ENCODE results near the gene GJA10.

GJA10 gene

GRCh38 chr6:89866024-89866678 lies 28.1 kb upstream of the GJA10 start:
- Histone ChIP-seq H3K4me3 (ENCODE audit: low read depth in 1 of 2, low read length in 2 of 2) (no peak overlapping the region), H3K79me2 (ENCODE audit: insufficient read depth, low read length) (0 out of 2 replicates have a peak, but pooled peaks cover 3% of the 10 kb centered on the region), H3K36me3 (ENCODE audit: insufficient read depth, low read length) (peaks cover 90% of the 10 kb centered on the region), H3K4me2 (ENCODE audit: insufficient read depth, low read length) (no peak overlapping the region), H3K9ac (ENCODE audit: low read depth, low read length) (no peak overlapping the region), H4K20me1 (ENCODE audit: insufficient read depth, low read length) (peaks cover 2% of the 10 kb centered on the region; the same call in 1 of the 2 replicates), H3K27me3 (ENCODE audit: insufficient read depth, low read length, poor library complexity) (no peaks in the 10 kb centered on the region), H3K27ac (ENCODE audit: low read length) (no peak overlapping the region), H2AFZ (ENCODE audit: low read depth, low read length) (no peak overlapping the region), H3K9me3 (ENCODE audit: insufficient read depth, low read length, severe bottlenecking) (no peaks in the 10 kb centered on the region), H3K4me1 (ENCODE audit: insufficient read depth, low read length) (no peaks in the 10 kb centered on the region)
- ATAC-seq (ENCODE audit: insufficient read depth, low read depth): no peak
- TF ChIP-seq CTCF (IDR thresholded peaks at IDR 0.05; ENCODE audit: borderline replicate concordance, extremely low read depth, low read length, poor library complexity, severe bottlenecking) (no peak), EZH2 (IDR thresholded peaks at IDR 0.05; ENCODE audit: borderline replicate concordance, low read depth, low read length, severe bottlenecking) (no peak)
- DNase-seq: no peak

GRCh38 chr6:89873721-89874120 lies 20.5 kb upstream of the GJA10 start:
- H3K9ac ChIP-seq (ENCODE audit: low read depth, low read length): no peak overlapping the region
- no peaks in the 10 kb centered on the region for H3K27me3 ChIP-seq (ENCODE audit: insufficient read depth, low read length, poor library complexity)
- H3K4me2 ChIP-seq (ENCODE audit: insufficient read depth, low read length): no peak overlapping the region
- no peak overlapping the region for H2AFZ ChIP-seq (ENCODE audit: low read depth, low read length)
- no peaks in the 10 kb centered on the region for H3K4me1 ChIP-seq (ENCODE audit: insufficient read depth, low read length)
- H3K4me3 ChIP-seq (ENCODE audit: low read depth in 1 of 2, low read length in 2 of 2): no peak overlapping the region
- H3K36me3 ChIP-seq (ENCODE audit: insufficient read depth, low read length): peaks cover 43% of the 10 kb centered on the region
- no peaks in the 10 kb centered on the region for H3K9me3 ChIP-seq (ENCODE audit: insufficient read depth, low read length, severe bottlenecking)
- ATAC-seq (ENCODE audit: insufficient read depth, low read depth) (no peak), DNase-seq (no peak)
- TF ChIP-seq CTCF (IDR thresholded peaks at IDR 0.05; ENCODE audit: borderline replicate concordance, extremely low read depth, low read length, poor library complexity, severe bottlenecking): no peak
- no peak overlapping the region for H3K27ac ChIP-seq (ENCODE audit: low read length)
- no peaks in the 10 kb centered on the region for H4K20me1 ChIP-seq (ENCODE audit: insufficient read depth, low read length)
- no peaks in the 10 kb centered on the region for H3K79me2 ChIP-seq (ENCODE audit: insufficient read depth, low read length)

- Histone ChIP-seq H3K4me2 (ENCODE audit: insufficient read depth, low read length) (no peak overlapping the region), H3K9me3 (ENCODE audit: insufficient read depth, low read length, severe bottlenecking) (no peaks in the 10 kb centered on the region), H3K79me2 (ENCODE audit: insufficient read depth, low read length) (no peaks in the 10 kb centered on the region), H3K4me1 (ENCODE audit: insufficient read depth, low read length) (no peaks in the 10 kb centered on the region), H3K4me3 (ENCODE audit: low read depth in 1 of 2, low read length in 2 of 2) (no peak overlapping the region), H4K20me1 (ENCODE audit: insufficient read depth, low read length) (no peaks in the 10 kb centered on the region), H3K27me3 (ENCODE audit: insufficient read depth, low read length, poor library complexity) (no peaks in the 10 kb centered on the region), H2AFZ (ENCODE audit: low read depth, low read length) (no peak overlapping the region), H3K9ac (ENCODE audit: low read depth, low read length) (no peak overlapping the region), H3K27ac (ENCODE audit: low read length) (no peak overlapping the region), H3K36me3 (ENCODE audit: insufficient read depth, low read length) (peaks cover 41% of the 10 kb centered on the region)
- DNase-seq (no peak), ATAC-seq (ENCODE audit: insufficient read depth, low read depth) (no peak)
- no peak for TF ChIP-seq EZH2 (IDR thresholded peaks at IDR 0.05; ENCODE audit: borderline replicate concordance, low read depth, low read length, severe bottlenecking)
- no peak for TF ChIP-seq CTCF (IDR thresholded peaks at IDR 0.05; ENCODE audit: borderline replicate concordance, extremely low read depth, low read length, poor library complexity, severe bottlenecking)
These were observed 19.8 kb upstream of the GJA10 start for GRCh38 chr6:89874438-89874837.

Measured in DND-41 (cell line).